Adrenal gland (tissue), 12 donors: Measurements from ENCODE around the gene SPOCK1. TPM values are rescaled to one million over a fixed set of nuclear protein-coding genes. Genes with fewer than 3 reads are reported as not detected.
A peak's percentile ranks its signal among the peaks of the same experiment; 100 is the strongest.
"Not testable (repeated sequence)": the region's sequence is repeated elsewhere in the genome, so short reads cannot be mapped to it uniquely, and the experiment has no call there.

Experiments used
- DNase-seq, 7 donors: peaks; one replicate each; pipeline ENCODE4 v3.0.0-alpha.2; 2019 to 2020
- H3K27ac ChIP-seq, 5 donors: fragments of 200-600 bp; sonication (generic) in 4 of 5; 1 replicate in 3 of 5; 2 replicates in 2 of 5; pipeline versions ENCODE4 v1.5.1 to v1.8.0; 2016 to 2020; ENCODE audit warnings: mild to moderate bottlenecking in 1 of 5
- H3K27me3 ChIP-seq: fragments of 200-600 bp; 2 replicates; pipeline ENCODE4 v1.8.0; 2021
- H3K36me3 ChIP-seq, 2 donors: fragments of 200-600 bp; replicated peaks in 1 of 2; 1 replicate in 1 of 2; 2 replicates in 1 of 2; pipeline versions ENCODE4 v1.5.1 to v1.8.0; 2018 to 2022
- H3K4me1 ChIP-seq, 2 donors: fragments of 200-600 bp; replicated peaks in 1 of 2; 1 replicate in 1 of 2; 2 replicates in 1 of 2; pipeline versions ENCODE4 v1.5.1 to v1.8.0; 2018 to 2021
- H3K4me3 ChIP-seq, 4 donors: fragments of 200-600 bp; sonication (generic) in 3 of 4; one replicate each; pipeline ENCODE4 v1.5.1; 2016 to 2018
- H3K9me3 ChIP-seq, 3 donors: fragments of 200-600 bp; sonication (generic) in 1 of 3; replicated peaks in 1 of 3; 1 replicate in 2 of 3; 2 replicates in 1 of 3; pipeline versions ENCODE4 v1.5.1 to v1.8.0; 2016 to 2021
- CTCF ChIP-seq, 6 experiments: fragments of 450-650 bp in 4 of 6; fragments of 200-600 bp in 2 of 6; sonication (generic) in 1 of 6; IDR thresholded peaks; 1 replicate in 5 of 6; 2 replicates in 1 of 6; pipeline versions ENCODE4 v1.5.1 to v1.8.0; 2016 to 2021; ENCODE audit warnings: antibody characterized with exemption in 6 of 6, mild to moderate bottlenecking in 2 of 6, moderate library complexity in 1 of 6
- POLR2A ChIP-seq, 2 donors: fragments of 450-650 bp; IDR thresholded peaks; one replicate each; pipeline ENCODE4 v1.6.1; 2017; ENCODE audit warnings: antibody characterized with exemption in 2 of 2, mild to moderate bottlenecking in 2 of 2, moderate library complexity in 1 of 2
- WGBS, 4 donors: extraction: QIAGEN DNeasy Blood & Tissue Kit in 2 of 4; methylation state at CpG; one replicate each; pipeline versions ENCODE4 v1.1.5 to v1.1.7; 2013 to 2017; 5-methylcytosine and 5-hydroxymethylcytosine counted together
- intact Hi-C, 2 donors: fragments of 100-400 bp; cut with DNase I; formaldehyde crosslinking; loops; one replicate each; pipeline versions ENCODE4 v1.14.1 to v1.15.0; 2022 to 2023
- polyA plus RNA-seq, 3 donors: library from polyadenylated mRNA; stranded (reverse); fragments of 200-250 nt in 2 of 3; fragments of 350-450 nt in 1 of 3; fragmentation: Illumina TruSeq in 1 of 3; extraction: RNeasy Lipid Tissue Mini Kit (QIAGEN cat#74804) in 1 of 3; gene quantifications; one replicate each; pipeline ENCODE4 v1.2.3, GENCODE V29; 2013 to 2014
- total RNA-seq, 9 donors: library from RNA; depleted of rRNA in 4 of 9; stranded (reverse); fragments of >200 nt in 4 of 9; fragments of 120-200 nt in 1 of 9; fragmentation: NEBNext Ultra II Directional in 1 of 9; extraction: Animal tissue kit (Norgen Biotek cat#: 25700) in 1 of 9; gene quantifications; one replicate each; pipeline versions ENCODE4 v1.1.0 to v1.2.4, GENCODE V29; 2013 to 2023
- donor health status: healthy with polysubstance abuse.
- donor health status: Bipolar disorder and iron deficiency.
- donor health status: DM: yes; HTN: yes; CAD: no.
- donor health status: DM: no; HTN: no; CAD: no.
- donor health status: DM: no; HTN: no; CAD: no.
- donor health status: DM: yes; HTN: yes; CAD: no.

The SPOCK1 gene
- total and polyA plus RNA-seq, 12 donors: 5.4 to 102 (median 55.6) TPM

DNA sequence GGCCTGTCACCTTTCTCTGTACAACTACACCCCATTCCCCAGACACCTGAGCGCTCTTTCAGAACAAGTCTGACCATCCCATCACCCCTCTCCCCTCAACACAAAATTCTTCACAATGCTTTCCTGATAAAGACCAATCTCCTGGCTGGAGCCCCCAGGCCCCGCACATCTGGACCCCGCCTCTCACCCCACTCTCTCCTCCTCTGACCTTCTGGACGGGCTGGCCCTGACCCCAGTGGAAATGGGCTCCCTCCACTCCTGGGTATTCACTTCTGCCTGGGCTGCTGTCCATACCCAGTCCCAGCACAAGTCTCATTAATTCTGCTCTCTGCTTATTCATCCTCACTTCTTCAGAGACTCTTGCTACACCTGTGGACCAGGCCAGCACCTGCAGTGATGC, 2.1 kb upstream of the SPOCK1 start:
- no peak overlapping the region for H3K27ac ChIP-seq
- no peak for DNase-seq
- no peaks in the 10 kb centered on the region for H3K9me3 ChIP-seq
- 73 to 82% (median 80%) methylated on average over 4 of the region's 4 CpGs for WGBS, 4 donors
- intact Hi-C loops: loop anchor here in 1 of 2 donors (5.0 kb wide), 1 partner anchor 154 kb away; no protein-coding TSS in a partner anchor
- no peak for TF ChIP-seq POLR2A (IDR thresholded peaks at IDR 0.05)
- peaks cover 5 to 6% of the 10 kb centered on the region in 2 donors for H3K4me1 ChIP-seq
- H3K4me3 ChIP-seq: no peak overlapping the region
- peaks cover 4% of the 10 kb centered on the region for H3K27me3 ChIP-seq
- no peaks in the 10 kb centered on the region for H3K36me3 ChIP-seq

GRCh38 chr5:137500615-137501225, 1.6 kb upstream of the SPOCK1 start:
- Histone ChIP-seq H3K9me3 (no peaks in the 10 kb centered on the region), H3K36me3 (no peaks in the 10 kb centered on the region), H3K4me1 (peaks cover 5 to 6% of the 10 kb centered on the region in 2 donors), H3K27ac (no peak overlapping the region), H3K4me3 (no peak overlapping the region), H3K27me3 (peaks cover 4% of the 10 kb centered on the region)
- WGBS, 4 donors: 85 to 90% (median 87%) methylated on average over 11 of the region's 11 CpGs
- intact Hi-C loops: loop anchor here in 1 of 2 donors (5.0 kb wide), 1 partner anchor 153 kb away; no protein-coding TSS in a partner anchor
- TF ChIP-seq POLR2A (IDR thresholded peaks at IDR 0.05) (no peak), CTCF (IDR thresholded peaks at IDR 0.05) (no peak)
- no peak for DNase-seq

DNA sequence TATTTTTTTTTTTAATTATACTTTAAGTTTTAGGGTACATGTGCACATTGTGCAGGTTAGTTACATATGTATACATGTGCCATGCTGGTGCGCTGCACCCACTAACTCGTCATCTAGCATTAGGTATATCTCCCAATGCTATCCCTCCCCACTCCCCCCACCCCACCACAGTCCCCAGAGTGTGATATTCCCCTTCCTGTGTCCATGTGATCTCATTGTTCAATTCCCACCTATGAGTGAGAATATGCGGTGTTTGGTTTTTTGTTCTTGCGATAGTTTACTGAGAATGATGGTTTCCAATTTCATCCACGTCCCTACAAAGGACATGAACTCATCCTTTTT, 351 bp upstream of the SPOCK1 start:
- H3K27ac ChIP-seq, H3K4me1 ChIP-seq, H3K9me3 ChIP-seq, H3K4me3 ChIP-seq, DNase-seq, H3K27me3 ChIP-seq, H3K36me3 ChIP-seq: not testable (repeated sequence)
- WGBS, 4 donors: 60% methylated on average over 1 of the region's 5 CpGs; no CpG with 5 or more reads in 3 of the 4 donors
- intact Hi-C loops: loop anchor here (5.0 kb wide), 3 partner anchors 152 to 697 kb away; no protein-coding TSS in a partner anchor

DNA sequence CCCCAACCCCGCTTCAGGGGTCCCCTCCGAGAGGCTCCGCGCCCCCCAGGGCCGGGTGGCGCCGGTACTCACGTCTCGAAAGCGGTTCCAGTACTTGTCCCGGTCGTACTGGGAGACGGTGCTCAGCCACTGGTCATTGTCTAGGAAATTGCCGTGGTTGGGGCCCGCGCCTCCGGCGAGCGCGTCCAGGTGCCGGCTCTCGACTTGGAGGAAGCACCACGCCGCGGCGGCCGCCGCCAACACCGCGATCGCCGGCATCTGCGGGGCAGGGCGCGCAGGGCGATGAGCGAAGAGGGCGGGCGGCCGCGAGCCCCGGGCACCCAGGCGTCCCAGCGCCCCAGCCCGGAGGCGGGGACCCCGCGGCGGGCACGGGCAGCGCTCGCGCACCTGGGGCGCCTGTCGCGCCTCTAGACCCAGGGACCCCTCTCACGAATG, 808 bp downstream of the SPOCK1 start:
- Histone ChIP-seq H3K36me3 (no peaks in the 10 kb centered on the region), H3K4me3 (peak overlapping the region in 2 of 4 donors; percentile 43 to 65), H3K27me3 (peaks cover 4% of the 10 kb centered on the region), H3K27ac (no peak overlapping the region), H3K4me1 (peaks cover 5 to 6% of the 10 kb centered on the region in 2 donors), H3K9me3 (no peaks in the 10 kb centered on the region)
- DNase-seq: peak in 6 of 7 donors; percentile 19 to 61 (median 36)
- WGBS, 4 donors: 2 to 9% (median 3%) methylated on average over 6 to 57 of the region's 57 CpGs
- TF ChIP-seq POLR2A (IDR thresholded peaks at IDR 0.05) (no peak), CTCF (IDR thresholded peaks at IDR 0.05) (no peak)
- intact Hi-C loops: loop anchor here (5.0 kb wide), 3 partner anchors 151 to 696 kb away; no protein-coding TSS in a partner anchor

GRCh38 chr5:137497396-137498290, 1.5 kb downstream of the SPOCK1 start:
- Histone ChIP-seq H3K4me3 (peak overlapping the region in 1 of 4 donors; percentile 65), H3K36me3 (no peaks in the 10 kb centered on the region), H3K4me1 (peaks cover 5 to 6% of the 10 kb centered on the region in 2 donors), H3K27me3 (peaks cover 4% of the 10 kb centered on the region), H3K9me3 (no peaks in the 10 kb centered on the region), H3K27ac (no peak overlapping the region)
- TF ChIP-seq POLR2A (IDR thresholded peaks at IDR 0.05): no peak
- TF ChIP-seq CTCF (IDR thresholded peaks at IDR 0.05): no peak
- intact Hi-C loops: loop anchor here (5.0 kb wide), 3 partner anchors 150 to 695 kb away; no protein-coding TSS in a partner anchor
- DNase-seq: peak in 2 of 7 donors; percentile 22 to 71
- WGBS, 4 donors: 61 to 73% (median 67%) methylated on average over 22 of the region's 22 CpGs
